Uterus (tissue), 2 donors: ENCODE measurements around the gene ELMO2.

Experiments used
- POLR2A ChIP-seq, 2 donors: fragments of 450-650 bp; IDR thresholded peaks; one replicate each; pipeline ENCODE4 v1.6.1; 2016; ENCODE audit warnings: antibody characterized with exemption in 2 of 2, mild to moderate bottlenecking in 1 of 2, moderate library complexity in 1 of 2
- TF ChIP-seq, protein P1 (sequence below), 4 experiments: fragments of 200-600 bp in 2 of 4; fragments of 450-650 bp in 2 of 4; sonication (generic) in 2 of 4; IDR thresholded peaks; one replicate each; pipeline ENCODE4 v1.5.1; 2016 to 2019; ENCODE audit warnings: antibody characterized with exemption in 4 of 4, mild to moderate bottlenecking in 2 of 4, moderate library complexity in 1 of 4

DNA sequence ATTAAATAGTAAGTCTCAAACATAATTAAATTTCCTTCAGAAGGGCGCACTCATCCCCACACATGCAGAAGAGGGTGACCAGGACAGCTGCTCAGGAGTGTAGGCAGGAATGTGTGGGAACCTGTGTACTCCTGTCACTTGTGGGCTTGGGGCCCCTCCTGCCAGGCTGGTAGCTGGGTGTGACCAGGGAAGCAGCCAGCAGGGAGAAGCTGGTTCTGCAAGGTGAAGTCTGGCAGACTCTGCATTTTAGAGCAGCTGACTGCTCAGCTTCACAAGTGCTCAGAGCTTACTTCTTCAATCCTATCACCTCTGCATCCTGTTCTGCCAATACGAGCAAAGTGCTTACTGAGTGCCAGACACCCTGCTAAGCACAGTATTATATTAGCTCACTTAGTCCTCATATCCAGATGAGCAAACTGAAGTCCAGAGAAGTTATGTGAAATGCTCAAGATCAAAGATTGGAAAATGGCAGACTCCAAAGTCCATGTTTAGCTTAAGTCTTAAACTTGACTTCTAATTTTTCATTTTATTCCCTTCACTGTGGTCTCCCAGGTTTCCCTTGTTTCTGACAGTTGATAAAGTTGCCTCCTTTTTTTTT lies 27.9 kb downstream of the ELMO2 start:
- TF ChIP-seq POLR2A (IDR thresholded peaks at IDR 0.05) = no peak
- TF ChIP-seq, protein P1, sequence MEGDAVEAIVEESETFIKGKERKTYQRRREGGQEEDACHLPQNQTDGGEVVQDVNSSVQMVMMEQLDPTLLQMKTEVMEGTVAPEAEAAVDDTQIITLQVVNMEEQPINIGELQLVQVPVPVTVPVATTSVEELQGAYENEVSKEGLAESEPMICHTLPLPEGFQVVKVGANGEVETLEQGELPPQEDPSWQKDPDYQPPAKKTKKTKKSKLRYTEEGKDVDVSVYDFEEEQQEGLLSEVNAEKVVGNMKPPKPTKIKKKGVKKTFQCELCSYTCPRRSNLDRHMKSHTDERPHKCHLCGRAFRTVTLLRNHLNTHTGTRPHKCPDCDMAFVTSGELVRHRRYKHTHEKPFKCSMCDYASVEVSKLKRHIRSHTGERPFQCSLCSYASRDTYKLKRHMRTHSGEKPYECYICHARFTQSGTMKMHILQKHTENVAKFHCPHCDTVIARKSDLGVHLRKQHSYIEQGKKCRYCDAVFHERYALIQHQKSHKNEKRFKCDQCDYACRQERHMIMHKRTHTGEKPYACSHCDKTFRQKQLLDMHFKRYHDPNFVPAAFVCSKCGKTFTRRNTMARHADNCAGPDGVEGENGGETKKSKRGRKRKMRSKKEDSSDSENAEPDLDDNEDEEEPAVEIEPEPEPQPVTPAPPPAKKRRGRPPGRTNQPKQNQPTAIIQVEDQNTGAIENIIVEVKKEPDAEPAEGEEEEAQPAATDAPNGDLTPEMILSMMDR (IDR thresholded peaks at IDR 0.05) = no peak
